Activated T-helper 2 cell treated with anti-CD3 and anti-CD28 coated beads, Interferon-gamma antibody, Interleukin-2, Interleukin-4, amounts not matched to agents 10 μg/mL and 5 μg/mL and 100 μg/mL, durations not matched to agents 14 hours and 24 hours and 36 hours (primary cell): Measurements from ENCODE around the gene KRTAP10-2. TPM values are rescaled to one million over a fixed set of nuclear protein-coding genes. Genes with fewer than 3 reads are reported as not detected.
"Not testable (repeated sequence)": the region's sequence is repeated elsewhere in the genome, so short reads cannot be mapped to it uniquely, and the experiment has no call there.

Experiments used
- DNase-seq: peaks from one replicate; pipeline ENCODE4 v3.0.0; 2021; ENCODE audit warnings: low spot score
- H3K27ac Mint-ChIP-seq: one replicate; pipeline ENCODE4 v1.8.0; 2021; ENCODE audit warnings: mixed read lengths
- H3K27me3 Mint-ChIP-seq: one replicate; pipeline ENCODE4 v1.8.0; 2021; ENCODE audit warnings: low read depth, mixed read lengths
- H3K36me3 Mint-ChIP-seq: one replicate; pipeline ENCODE4 v1.8.0; 2021; ENCODE audit warnings: low read depth, mixed read lengths
- H3K4me1 Mint-ChIP-seq: one replicate; pipeline ENCODE4 v1.8.0; 2021; ENCODE audit warnings: low read depth, mixed read lengths
- H3K4me3 Mint-ChIP-seq: one replicate; pipeline ENCODE4 v1.8.0; 2021; ENCODE audit warnings: low read depth, mild to moderate bottlenecking, moderate library complexity, mixed read lengths
- H3K9me3 Mint-ChIP-seq: one replicate; pipeline ENCODE4 v1.8.0; 2021; ENCODE audit warnings: mixed read lengths
- intact Hi-C: fragments of 100-400 bp; cut with micrococcal nuclease; formaldehyde crosslinking; loops from one replicate; pipeline ENCODE4 v1.15.1; 2023
- total RNA-seq: library from RNA; stranded (reverse); gene quantifications from 2 replicates; pipeline ENCODE4 v1.2.3, GENCODE V29; 2022

Gene KRTAP10-2
- total RNA-seq, 1 donor from 2014 or later = not detected

GRCh38 chr21:44590897-44591800 lies 39.8 kb upstream of the KRTAP10-2 start:
- intact Hi-C loops, H3K9me3 Mint-ChIP-seq, H3K27ac Mint-ChIP-seq, H3K36me3 Mint-ChIP-seq, H3K27me3 Mint-ChIP-seq, H3K4me3 Mint-ChIP-seq, H3K4me1 Mint-ChIP-seq, DNase-seq: not testable (repeated sequence)

GRCh38 chr21:44590311-44590721 lies 39.0 kb upstream of the KRTAP10-2 start:
- Mint-ChIP-seq H3K9me3 (no peaks in the 10 kb centered on the region), H3K27me3 (peaks cover 14% of the 10 kb centered on the region), H3K36me3 (no peaks in the 10 kb centered on the region), H3K4me3 (no peak overlapping the region), H3K27ac (no peak overlapping the region), H3K4me1 (no peaks in the 10 kb centered on the region)
- intact Hi-C loops = no loop called here
- DNase-seq = no peak

GRCh38 chr21:44589586-44590305 lies 38.4 kb upstream of the KRTAP10-2 start:
- H3K4me3 Mint-ChIP-seq = no peak overlapping the region
- H3K4me1 Mint-ChIP-seq = no peaks in the 10 kb centered on the region
- no peak overlapping the region for H3K27ac Mint-ChIP-seq
- peaks cover 16% of the 10 kb centered on the region for H3K27me3 Mint-ChIP-seq
- no peaks in the 10 kb centered on the region for H3K36me3 Mint-ChIP-seq
- no peak for DNase-seq
- intact Hi-C loops = no loop called here
- H3K9me3 Mint-ChIP-seq = no peaks in the 10 kb centered on the region

GRCh38 chr21:44589094-44589493 lies 37.8 kb upstream of the KRTAP10-2 start:
- intact Hi-C loops = no loop called here
- Mint-ChIP-seq H3K27me3 (peaks cover 17% of the 10 kb centered on the region), H3K27ac (no peak overlapping the region), H3K4me3 (no peak overlapping the region), H3K9me3 (no peaks in the 10 kb centered on the region), H3K4me1 (peaks cover 2% of the 10 kb centered on the region), H3K36me3 (no peaks in the 10 kb centered on the region)
- DNase-seq = no peak

GRCh38 chr21:44585892-44586291 lies 34.6 kb upstream of the KRTAP10-2 start:
- peaks cover 6% of the 10 kb centered on the region for H3K4me1 Mint-ChIP-seq
- no peaks in the 10 kb centered on the region for H3K36me3 Mint-ChIP-seq
- H3K9me3 Mint-ChIP-seq = peaks cover 16% of the 10 kb centered on the region
- peaks cover 17% of the 10 kb centered on the region for H3K27me3 Mint-ChIP-seq
- DNase-seq = no peak
- no peak overlapping the region for H3K4me3 Mint-ChIP-seq
- intact Hi-C loops = no loop called here
- no peak overlapping the region for H3K27ac Mint-ChIP-seq

- Mint-ChIP-seq H3K9me3 (peaks cover 25% of the 10 kb centered on the region), H3K4me1 (peaks cover 6% of the 10 kb centered on the region), H3K36me3 (no peaks in the 10 kb centered on the region), H3K4me3 (no peak overlapping the region), H3K27me3 (peaks cover 17% of the 10 kb centered on the region), H3K27ac (no peak overlapping the region)
- intact Hi-C loops = no loop called here
- DNase-seq = no peak
These were observed 32.5 kb upstream of the KRTAP10-2 start for GRCh38 chr21:44583800-44584147.

GRCh38 chr21:44583089-44583799 lies 31.9 kb upstream of the KRTAP10-2 start:
- intact Hi-C loops = no loop called here

GRCh38 chr21:44582055-44582454 lies 30.8 kb upstream of the KRTAP10-2 start:
- Mint-ChIP-seq H3K4me3 (no peak overlapping the region), H3K4me1 (peaks cover 6% of the 10 kb centered on the region), H3K27me3 (peaks cover 12% of the 10 kb centered on the region), H3K27ac (no peak overlapping the region), H3K9me3 (peaks cover 38% of the 10 kb centered on the region), H3K36me3 (no peaks in the 10 kb centered on the region)
- DNase-seq = no peak
- intact Hi-C loops = no loop called here

More at GRCh38 chr21:44583089-44583799, 31.9 kb upstream of the KRTAP10-2 start:
- DNase-seq = no peak
- Mint-ChIP-seq H3K27ac (no peak overlapping the region), H3K4me3 (no peak overlapping the region), H3K4me1 (peaks cover 6% of the 10 kb centered on the region), H3K36me3 (no peaks in the 10 kb centered on the region), H3K27me3 (peaks cover 17% of the 10 kb centered on the region), H3K9me3 (peaks cover 28% of the 10 kb centered on the region)

GRCh38 chr21:44581158-44581557 lies 29.9 kb upstream of the KRTAP10-2 start:
- H3K27me3 Mint-ChIP-seq = peaks cover 11% of the 10 kb centered on the region
- intact Hi-C loops = no loop called here
- no peak for DNase-seq
- H3K9me3 Mint-ChIP-seq = peaks cover 42% of the 10 kb centered on the region
- peaks cover 6% of the 10 kb centered on the region for H3K4me1 Mint-ChIP-seq
- no peak overlapping the region for H3K27ac Mint-ChIP-seq
- no peaks in the 10 kb centered on the region for H3K36me3 Mint-ChIP-seq
- H3K4me3 Mint-ChIP-seq = no peak overlapping the region

- H3K9me3 Mint-ChIP-seq = peaks cover 48% of the 10 kb centered on the region
- H3K27me3 Mint-ChIP-seq, H3K4me3 Mint-ChIP-seq, DNase-seq, H3K27ac Mint-ChIP-seq, intact Hi-C loops, H3K4me1 Mint-ChIP-seq, H3K36me3 Mint-ChIP-seq: not testable (repeated sequence)
These were observed 29.0 kb upstream of the KRTAP10-2 start, which contains the start of gene KRTAP10-5 for GRCh38 chr21:44580231-44580821. KRTAP10-5 (minus strand) TSS chr21:44580604; CDS start chr21:44580578, 26 bp downstream.

GRCh38 chr21:44579833-44580144 lies 28.5 kb upstream of the KRTAP10-2 start:
- no peak overlapping the region for H3K27ac Mint-ChIP-seq
- no peak for DNase-seq
- peaks cover 48% of the 10 kb centered on the region for H3K9me3 Mint-ChIP-seq
- H3K4me3 Mint-ChIP-seq = no peak overlapping the region
- H3K27me3 Mint-ChIP-seq = peaks cover 1% of the 10 kb centered on the region
- intact Hi-C loops = no loop called here
- peaks cover 6% of the 10 kb centered on the region for H3K4me1 Mint-ChIP-seq
- H3K36me3 Mint-ChIP-seq = no peaks in the 10 kb centered on the region

GRCh38 chr21:44579056-44579832 lies 27.9 kb upstream of the KRTAP10-2 start:
- Mint-ChIP-seq H3K36me3 (no peaks in the 10 kb centered on the region), H3K27me3 (no peaks in the 10 kb centered on the region), H3K4me1 (peaks cover 5% of the 10 kb centered on the region)

More at GRCh38 chr21:44579056-44579832, 27.9 kb upstream of the KRTAP10-2 start:
- Mint-ChIP-seq H3K27ac (no peak overlapping the region), H3K4me3 (no peak overlapping the region), H3K9me3 (peaks cover 48% of the 10 kb centered on the region)
- no peak for DNase-seq
- intact Hi-C loops = no loop called here
